GM23338 (cell line): Measurements from ENCODE around the gene FMN1. TPM values are rescaled to one million over a fixed set of nuclear protein-coding genes. Genes with fewer than 3 reads are reported as not detected.

ENCODE experiments used
- ATAC-seq: fragments of 200-7000 bp; cut with Tn5 transposase; 3 replicates; pipeline ENCODE4 v1.9.1; 2020
- DNase-seq: peaks from one replicate; pipeline ENCODE4 v3.0.0-alpha.2; 2015; ENCODE audit warnings: low spot score
- H2AFZ ChIP-seq: fragments of 200-600 bp; sonication (generic); 2 replicates; pipeline ENCODE4 v1.8.0; 2016; ENCODE audit warnings: antibody characterized with exemption, mild to moderate bottlenecking, moderate library complexity
- H3F3A ChIP-seq: fragments of 200-600 bp; sonication (generic); replicated peaks from 2 replicates; pipeline ENCODE4 v1.8.0; 2017; ENCODE audit warnings: antibody characterized with exemption, mixed run types, low read depth
- H3K27ac ChIP-seq: fragments of 200-600 bp; sonication (generic); 2 replicates; pipeline ENCODE4 v1.6.1; 2016; ENCODE audit warnings: low read depth
- H3K27me3 ChIP-seq: fragments of 200-600 bp; sonication (generic); 2 replicates; pipeline ENCODE4 v1.8.0; 2016; ENCODE audit warnings: mild to moderate bottlenecking, mixed run types, moderate library complexity; ENCODE audit not compliant: insufficient read depth
- H3K36me3 ChIP-seq: fragments of 200-600 bp; sonication (generic); 2 replicates; pipeline ENCODE4 v1.8.0; 2016; ENCODE audit warnings: mild to moderate bottlenecking; ENCODE audit not compliant: insufficient read depth
- H3K4me1 ChIP-seq: fragments of 200-600 bp; sonication (generic); 2 replicates; pipeline ENCODE4 v1.8.0; 2016; ENCODE audit warnings: mild to moderate bottlenecking, moderate library complexity; ENCODE audit not compliant: insufficient read depth
- H3K4me2 ChIP-seq: fragments of 200-600 bp; sonication (generic); 2 replicates; pipeline ENCODE4 v1.7.1; 2017; ENCODE audit warnings: mixed run types
- H3K4me3 ChIP-seq: fragments of 200-600 bp; sonication (generic); 2 replicates; pipeline ENCODE4 v1.6.1; 2016; ENCODE audit warnings: mixed run types
- H3K79me2 ChIP-seq: fragments of 200-600 bp; sonication (generic); replicated peaks from 2 replicates; pipeline ENCODE4 v1.8.0; 2017; ENCODE audit warnings: mild to moderate bottlenecking; ENCODE audit not compliant: insufficient read depth
- H3K9me2 ChIP-seq: fragments of 200-600 bp; sonication (generic); 2 replicates; pipeline ENCODE4 v1.8.0; 2017; ENCODE audit not compliant: insufficient read depth
- H4K20me1 ChIP-seq: fragments of 200-600 bp; sonication (generic); replicated peaks from 2 replicates; pipeline ENCODE4 v1.8.0; 2017; ENCODE audit warnings: mild to moderate bottlenecking; ENCODE audit not compliant: insufficient read depth
- H3K27ac Mint-ChIP-seq: 2 replicates; pipeline ENCODE4 v1.8.0; 2020; ENCODE audit warnings: inconsistent platforms, mild to moderate bottlenecking, moderate library complexity, mixed read lengths
- H3K27me3 Mint-ChIP-seq: 3 replicates; pipeline ENCODE4 v1.8.0; 2022; ENCODE audit warnings: low read depth, mild to moderate bottlenecking, moderate library complexity, mixed read lengths, inconsistent platforms; ENCODE audit not compliant: insufficient read depth, poor library complexity
- H3K36me3 Mint-ChIP-seq: 3 replicates; pipeline ENCODE4 v1.8.0; 2021; ENCODE audit warnings: low read depth, mild to moderate bottlenecking, inconsistent platforms, moderate library complexity, mixed read lengths
- H3K4me1 Mint-ChIP-seq: 3 replicates; pipeline ENCODE4 v1.8.0; 2020; ENCODE audit warnings: mild to moderate bottlenecking, inconsistent platforms, mixed read lengths
- H3K4me3 Mint-ChIP-seq: 3 replicates; pipeline ENCODE4 v1.8.0; 2021; ENCODE audit warnings: moderate library complexity, mild to moderate bottlenecking, inconsistent platforms, mixed read lengths
- H3K9me3 Mint-ChIP-seq: 3 replicates; pipeline ENCODE4 v1.8.0; 2020; ENCODE audit warnings: moderate library complexity, mild to moderate bottlenecking, inconsistent platforms, mixed read lengths
- CREB1 ChIP-seq: fragments of 250-450 bp; sonication (Bioruptor Pico); IDR thresholded peaks from 2 replicates; pipeline ENCODE4 v1.5.0; 2020; ENCODE audit warnings: low read depth, mild to moderate bottlenecking, moderate library complexity
- CTCF ChIP-seq, 2 experiments: fragments of 200-600 bp in 1 of 2; sonication (generic) in 1 of 2; conservative IDR thresholded peaks; 2 replicates each; pipeline versions ENCODE4 v1.5.1 to v1.6.1; 2016 to 2017; ENCODE audit warnings: antibody characterized with exemption in 2 of 2, low read depth in 2 of 2, mild to moderate bottlenecking in 2 of 2, moderate library complexity in 1 of 2
- ETS1 ChIP-seq: IDR thresholded peaks from 2 replicates; pipeline ENCODE4 v1.6.1; 2016; ENCODE audit warnings: antibody characterized with exemption
- EZH2 ChIP-seq: fragments of 200-600 bp; sonication (generic); IDR thresholded peaks from one replicate; pipeline ENCODE4 v1.8.0; 2017; ENCODE audit warnings: antibody characterized with exemption, mild to moderate bottlenecking, low read depth; ENCODE audit not compliant: unreplicated experiment
- JUNB ChIP-seq: IDR thresholded peaks from one replicate; pipeline ENCODE4 v1.6.1; 2016; ENCODE audit warnings: antibody characterized with exemption; ENCODE audit not compliant: unreplicated experiment
- NANOG ChIP-seq: IDR thresholded peaks from 2 replicates; pipeline ENCODE4 v1.6.1; 2016; ENCODE audit warnings: antibody characterized with exemption, borderline replicate concordance
- POLR2AphosphoS5 ChIP-seq: IDR thresholded peaks from 2 replicates; pipeline ENCODE4 v1.6.1; 2016; ENCODE audit warnings: antibody characterized with exemption, low read depth
- REST ChIP-seq: IDR thresholded peaks from one replicate; pipeline ENCODE4 v1.6.1; 2018; ENCODE audit warnings: antibody characterized with exemption; ENCODE audit not compliant: unreplicated experiment
- STAT1 ChIP-seq: IDR thresholded peaks from one replicate; pipeline ENCODE4 v1.6.1; 2016; ENCODE audit warnings: antibody characterized with exemption; ENCODE audit not compliant: unreplicated experiment
- ZNF114 ChIP-seq: fragments of 250-450 bp; sonication (Bioruptor Pico); IDR thresholded peaks from 2 replicates; pipeline ENCODE4 v1.5.0; 2020; ENCODE audit warnings: mild to moderate bottlenecking, moderate library complexity
- ZNF331 ChIP-seq: fragments of 250-450 bp; sonication (Bioruptor Pico); IDR thresholded peaks from 2 replicates; pipeline ENCODE4 v1.5.0; 2020; ENCODE audit warnings: low read depth, mild to moderate bottlenecking, moderate library complexity
- polyA plus RNA-seq: library from polyadenylated mRNA; unstranded; fragments of >200 nt; fragmentation: Nextera tagmentation; extraction: Ambion mirVana; gene quantifications from 2 replicates; pipeline ENCODE4 v1.2.1, GENCODE V29; 2016
- total RNA-seq: library from RNA; depleted of rRNA; stranded (reverse); fragments of >200 nt; shearing (Covaris generic); gene quantifications from 2 replicates; pipeline ENCODE4 v1.2.3, GENCODE V29; 2014

Gene FMN1
- total and polyA plus RNA-seq, 2 experiments from 2014 or later = 1.2 to 1.6 TPM

DNA sequence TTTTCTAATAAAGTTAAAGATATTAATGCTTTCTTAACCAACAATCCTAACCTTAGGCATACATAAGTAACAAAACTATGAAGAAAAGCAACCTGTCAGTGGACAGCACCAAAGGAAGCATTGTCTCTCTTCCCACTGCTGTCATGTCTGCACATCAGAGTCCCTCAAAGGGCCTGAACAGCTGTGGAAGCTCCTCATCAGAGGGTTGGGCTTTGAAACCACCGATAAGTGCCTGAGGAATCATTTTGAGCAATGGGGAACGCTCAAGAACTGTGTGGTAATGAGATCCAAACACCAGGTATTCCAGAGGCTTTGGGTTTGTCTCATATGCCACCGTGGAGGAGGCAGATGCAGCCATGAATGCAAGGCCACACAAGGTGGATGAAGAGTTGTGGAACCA lies 182.5 kb downstream of the FMN1 start:
- Mint-ChIP-seq H3K4me1 (peaks cover 29% of the 10 kb centered on the region), H3K9me3 (no peaks in the 10 kb centered on the region), H3K27me3 (peaks cover 2% of the 10 kb centered on the region), H3K36me3 (no peaks in the 10 kb centered on the region), H3K27ac (no peak overlapping the region), H3K4me3 (no peak overlapping the region)
- H3K27me3 ChIP-seq = no peaks in the 10 kb centered on the region
- H3F3A ChIP-seq = no peaks in the 10 kb centered on the region
- no peak overlapping the region for H3K4me2 ChIP-seq
- H3K79me2 ChIP-seq = no peaks in the 10 kb centered on the region
- no peak overlapping the region for H2AFZ ChIP-seq
- H3K4me3 ChIP-seq = no peak overlapping the region
- TF ChIP-seq ETS1 (no peak), CREB1 (no peak), REST (no peak), NANOG (no peak), ZNF331 (no peak), CTCF (conservative IDR thresholded peaks at IDR 0.05; ENCODE audit: low read depth in 2 of 2) (no peak), EZH2 (no peak), POLR2AphosphoS5 (no peak)
- no peak for DNase-seq
- H3K4me1 ChIP-seq = peaks cover 17% of the 10 kb centered on the region
- no peak overlapping the region for H3K27ac ChIP-seq
- peaks cover 3% of the 10 kb centered on the region; the same call in 1 of the 2 replicates for H3K9me2 ChIP-seq
- H3K36me3 ChIP-seq = no peaks in the 10 kb centered on the region
- H4K20me1 ChIP-seq = no peaks in the 10 kb centered on the region
- ATAC-seq = no peak

DNA sequence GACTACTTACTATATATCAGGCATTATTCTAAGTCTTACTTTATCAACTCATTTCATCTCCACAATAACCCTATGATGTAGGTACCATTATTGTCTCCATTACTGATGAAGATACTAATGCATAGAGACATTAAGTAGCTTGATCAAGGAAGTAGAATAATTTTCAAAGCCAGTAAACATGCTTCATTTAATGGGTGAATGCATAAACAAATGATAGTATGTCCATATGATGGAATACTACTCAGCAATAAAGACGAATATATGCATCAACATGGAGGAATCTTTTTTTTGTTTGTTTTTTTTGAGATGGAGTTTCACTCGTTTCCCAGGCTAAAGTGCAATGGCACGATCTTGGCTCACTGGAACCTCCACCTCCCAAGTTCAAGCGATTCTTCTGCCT lies 184.9 kb downstream of the FMN1 start:
- DNase-seq (no peak), ATAC-seq (no peak)
- Mint-ChIP-seq H3K27ac (no peak overlapping the region), H3K9me3 (no peaks in the 10 kb centered on the region), H3K4me1 (peaks cover 22% of the 10 kb centered on the region), H3K36me3 (no peaks in the 10 kb centered on the region), H3K27me3 (peaks cover 2% of the 10 kb centered on the region), H3K4me3 (no peak overlapping the region)
- Histone ChIP-seq H3K27ac (no peak overlapping the region), H3K27me3 (no peaks in the 10 kb centered on the region), H3K79me2 (no peaks in the 10 kb centered on the region), H3F3A (no peaks in the 10 kb centered on the region), H3K4me1 (peaks cover 17% of the 10 kb centered on the region), H3K9me2 (peaks cover 3% of the 10 kb centered on the region; the same call in 1 of the 2 replicates), H4K20me1 (no peaks in the 10 kb centered on the region), H2AFZ (no peak overlapping the region), H3K36me3 (no peaks in the 10 kb centered on the region), H3K4me2 (no peak overlapping the region), H3K4me3 (no peak overlapping the region)
- TF ChIP-seq ZNF114 (no peak), ZNF331 (no peak), CREB1 (no peak), CTCF (conservative IDR thresholded peaks at IDR 0.05; ENCODE audit: low read depth in 2 of 2) (no peak), POLR2AphosphoS5 (no peak), ETS1 (no peak), JUNB (no peak), NANOG (no peak), STAT1 (no peak)
